Activated CD4-positive, alpha-beta T cell treated with anti-CD3 and anti-CD28 coated beads, Interleukin-2, Interleukin-6, amounts not matched to agents 100 ng/mL and 50 ng/mL, durations not matched to agents 16 hours and 8 hours (primary cell): ENCODE measurements around the gene RSPH10B2.
"Not testable (repeated sequence)": the region's sequence is repeated elsewhere in the genome, so short reads cannot be mapped to it uniquely, and the experiment has no call there.

ENCODE experiments used
- DNase-seq: peaks from one replicate; pipeline ENCODE4 v3.0.0-alpha.2; 2020

The RSPH10B2 gene

DNA sequence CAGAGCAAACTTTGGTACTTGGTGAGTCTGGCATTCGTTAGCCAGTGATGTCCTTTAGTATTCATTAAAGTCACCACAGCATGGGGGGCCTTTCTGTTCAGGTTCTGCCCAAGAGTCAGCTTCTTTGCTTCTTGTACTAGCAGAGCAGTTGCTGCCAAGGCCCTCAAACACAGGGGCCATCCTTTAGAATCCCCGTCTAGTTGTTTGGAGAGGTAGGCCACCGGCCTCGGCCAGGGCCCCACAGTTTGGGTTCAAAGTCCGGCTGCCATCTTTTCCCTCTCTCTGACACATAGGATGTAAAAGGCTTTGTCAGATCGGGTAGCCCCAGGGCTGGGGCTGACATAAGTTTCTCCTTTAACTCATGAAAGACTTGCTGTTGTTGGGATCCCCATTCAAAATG is 89.8 kb downstream of the RSPH10B2 start:
- not testable (repeated sequence) for DNase-seq

DNA sequence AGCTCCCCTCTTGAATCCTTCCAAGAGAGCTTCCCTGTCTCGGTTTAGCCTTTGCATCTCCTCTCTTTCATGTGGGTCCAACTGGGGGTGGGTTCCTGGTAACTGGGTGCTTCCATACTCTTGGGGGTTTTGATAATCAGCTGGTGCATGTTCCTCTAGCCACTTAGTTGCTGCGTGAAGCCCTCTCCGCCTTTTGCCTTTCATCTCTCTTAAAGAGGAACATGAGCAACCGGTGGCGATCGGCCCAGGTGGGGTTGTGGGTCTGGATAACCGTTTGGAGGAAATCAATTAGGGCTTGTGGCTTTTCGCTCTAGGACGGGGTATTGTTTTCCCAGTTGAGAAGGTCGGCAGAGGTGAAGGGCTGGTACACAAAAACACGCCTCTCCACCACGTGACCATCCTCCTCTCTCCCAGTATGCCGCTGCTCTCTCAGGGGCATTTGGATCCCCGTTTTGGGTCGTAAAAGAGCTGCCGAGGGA is 92.1 kb downstream of the RSPH10B2 start:
- not testable (repeated sequence) for DNase-seq

DNA sequence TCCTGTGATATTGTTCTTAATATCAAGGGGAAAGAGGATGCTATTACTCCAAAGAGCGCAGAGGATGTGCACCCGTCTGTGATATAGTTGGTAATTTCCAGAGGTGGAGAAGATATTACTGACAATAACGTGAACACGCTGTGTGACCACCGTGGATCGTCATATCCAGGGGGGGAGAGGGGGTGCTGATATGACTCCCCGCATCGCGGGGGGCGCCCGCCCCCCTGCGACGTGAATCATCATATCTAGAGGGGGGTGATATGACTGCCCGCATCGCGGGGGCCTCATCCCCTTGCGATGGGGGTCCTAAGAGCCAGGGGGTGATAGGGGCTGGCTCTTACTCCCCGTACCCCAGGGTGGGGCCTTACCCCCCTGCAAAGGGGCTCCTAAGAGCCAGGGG is 93.8 kb downstream of the RSPH10B2 start:
- not testable (repeated sequence) for DNase-seq
